Astrocyte of the spinal cord (primary cell): ENCODE measurements around the gene MRPL18.

ENCODE experiments used
- DNase-seq: peaks from one replicate; pipeline ENCODE4 v3.0.0; 2011; ENCODE audit warnings: low read depth, low spot score
- H3K4me3 ChIP-seq: 2 replicates; pipeline ENCODE4 v1.5.1; 2011; ENCODE audit warnings: low read depth, mild to moderate bottlenecking, low read length, moderate library complexity
- CTCF ChIP-seq: IDR thresholded peaks from 2 replicates; pipeline ENCODE4 v1.5.1; 2012; ENCODE audit warnings: low read depth, mild to moderate bottlenecking, low read length, inconsistent platforms
- in situ Hi-C: cut with HindIII; loops from 2 replicates; pipeline ENCODE4 v1.10.0; 2017; ENCODE audit warnings: low sequenced_read_pairs

The MRPL18 gene

GRCh38 chr6:159761129-159761872 is 29.0 kb upstream of the MRPL18 start:
- H3K4me3 ChIP-seq: peak overlapping the region; percentile 48
- in situ Hi-C loops: no loop called here
- peak; percentile 13 for DNase-seq
- TF ChIP-seq CTCF: no peak

- in situ Hi-C loops: no loop called here
- peak within 1 kb of the TSS; percentile 88 for H3K4me3 ChIP-seq
- no peak for TF ChIP-seq CTCF
- DNase-seq: peak; percentile 95
Observed at GRCh38 chr6:159761873-159762680, 28.2 kb upstream of the MRPL18 start, which contains the start of gene ACAT2. Gene ACAT2, plus strand, starts transcription at chr6:159762045. Its CDS starts 43 bp downstream, at chr6:159762088.

GRCh38 chr6:159762681-159763293 is 27.5 kb upstream of the MRPL18 start:
- H3K4me3 ChIP-seq: peak overlapping the region; percentile 88
- in situ Hi-C loops: no loop called here
- TF ChIP-seq CTCF: no peak
- no peak for DNase-seq

- in situ Hi-C loops: no loop called here
- no peak for DNase-seq
- no peak overlapping the region for H3K4me3 ChIP-seq
- no peak for TF ChIP-seq CTCF
Observed at GRCh38 chr6:159766906-159767305, 23.4 kb upstream of the MRPL18 start.

GRCh38 chr6:159769470-159769869 is 20.8 kb upstream of the MRPL18 start:
- no peak for DNase-seq
- no peak overlapping the region for H3K4me3 ChIP-seq
- in situ Hi-C loops: no loop called here
- TF ChIP-seq CTCF: no peak

GRCh38 chr6:159772196-159772595 is 18.1 kb upstream of the MRPL18 start:
- no peak for DNase-seq
- no peak overlapping the region for H3K4me3 ChIP-seq
- no peak for TF ChIP-seq CTCF
- in situ Hi-C loops: no loop called here
